Measurements from ENCODE around the gene TBCK. TPM values are rescaled to one million over a fixed set of nuclear protein-coding genes. Genes with fewer than 3 reads are reported as not detected.

The TBCK gene
- total and polyA plus RNA-seq, 2 donors (not counting 3 experiments of a cell fraction or from before 2014, with no cell fraction given) = 18.2 to 38.6 TPM

- ChIA-PET POLR2A (no interaction called here), CTCF (no interaction called here)
- dilution Hi-C loops (cut with MboI; ENCODE audit: extremely low pct_ligation_motif_present, low sequenced_read_pairs) (no loop called here), intact Hi-C loops (cut with micrococcal nuclease) (no loop called here)
- Histone ChIP-seq H3K4me1 (ENCODE audit: control insufficient read depth, extremely low read depth, insufficient read depth, low read length) (no peaks in the 10 kb centered on the region), H3K9me3 (replicated peaks; ENCODE audit: control insufficient read depth, insufficient read depth, low read length) (no peaks in the 10 kb centered on the region), H3K9me1 (replicated peaks; ENCODE audit: control insufficient read depth, extremely low read depth, insufficient read depth, low read length) (no peaks in the 10 kb centered on the region), H3K27ac (ENCODE audit: insufficient read depth, low read depth, low read length) (no peak overlapping the region), H3K79me2 (ENCODE audit: control insufficient read depth, insufficient read depth, low read length) (no peaks in the 10 kb centered on the region), H3K4me3 (replicated peaks in 1 of 3; ENCODE audit: insufficient read depth in 1 of 3, low read depth in 1 of 3, low read length in 3 of 3) (no peak overlapping the region), H3K9ac (replicated peaks; ENCODE audit: extremely low read depth, insufficient read depth, low read length) (no peak overlapping the region), H4K20me1 (replicated peaks; ENCODE audit: control insufficient read depth, extremely low read depth, insufficient read depth, low read length) (no peaks in the 10 kb centered on the region), H2AFZ (ENCODE audit: low read depth, low read length) (no peak overlapping the region), H3K27me3 (ENCODE audit: control insufficient read depth in 2 of 2, insufficient read depth in 2 of 2, low read length in 2 of 2) (no peaks in the 10 kb centered on the region), H3K4me2 (ENCODE audit: insufficient read depth, low read length) (no peak overlapping the region), H3K36me3 (ENCODE audit: control insufficient read depth in 2 of 2, extremely low read depth in 1 of 2, insufficient read depth in 2 of 2, low read length in 2 of 2) (no peaks in the 10 kb centered on the region)
- DNase-seq (ENCODE audit: low read depth, low spot score) = no peak
- BruUV-seq (replicated peaks) = no TSS peak
- FAIRE-seq = no peak
- TF ChIP-seq POLR2AphosphoS5 (IDR thresholded peaks at IDR 0.05; ENCODE audit: insufficient read depth, low read depth, low read length) = no peak
- TF ChIP-seq JUN (IDR thresholded peaks at IDR 0.05; ENCODE audit: borderline replicate concordance, insufficient read depth, insufficient read length, low read depth) = no peak
- TF ChIP-seq MYC (IDR thresholded peaks at IDR 0.05; ENCODE audit: low read depth, low read length) = no peak
- no peak for TF ChIP-seq EZH2 (IDR thresholded peaks at IDR 0.05; ENCODE audit: borderline replicate concordance, low read depth, low read length, severe bottlenecking)
- TF ChIP-seq CTCF (IDR thresholded peaks at IDR 0.05; ENCODE audit: extremely low read depth in 1 of 2, insufficient read depth in 1 of 2, low read depth in 1 of 2, low read length in 2 of 2) = no peak
- no peak for TF ChIP-seq MAX (IDR thresholded peaks at IDR 0.05; ENCODE audit: insufficient read depth, insufficient read length)
- no peak for TF ChIP-seq GATA2 (IDR thresholded peaks at IDR 0.05; ENCODE audit: insufficient read depth, insufficient read length, low read depth, low read length)
- TF ChIP-seq POLR2A (IDR thresholded peaks at IDR 0.05; ENCODE audit: low read depth, low read length) = no peak
- TF ChIP-seq FOS (IDR thresholded peaks at IDR 0.05; ENCODE audit: borderline replicate concordance, insufficient read depth, low read length) = no peak
Observed at GRCh38 chr4:106021737-106022410, 294.1 kb downstream of the TBCK start.
